Raji (cell line): ENCODE measurements around the gene KIAA0586.

ENCODE experiments used
- POLR2A ChIP-seq: IDR thresholded peaks from 2 replicates; pipeline ENCODE4 v1.6.1; 2011; ENCODE audit warnings: low read depth, low read length, control low read depth; ENCODE audit not compliant: insufficient read depth

Gene KIAA0586

DNA sequence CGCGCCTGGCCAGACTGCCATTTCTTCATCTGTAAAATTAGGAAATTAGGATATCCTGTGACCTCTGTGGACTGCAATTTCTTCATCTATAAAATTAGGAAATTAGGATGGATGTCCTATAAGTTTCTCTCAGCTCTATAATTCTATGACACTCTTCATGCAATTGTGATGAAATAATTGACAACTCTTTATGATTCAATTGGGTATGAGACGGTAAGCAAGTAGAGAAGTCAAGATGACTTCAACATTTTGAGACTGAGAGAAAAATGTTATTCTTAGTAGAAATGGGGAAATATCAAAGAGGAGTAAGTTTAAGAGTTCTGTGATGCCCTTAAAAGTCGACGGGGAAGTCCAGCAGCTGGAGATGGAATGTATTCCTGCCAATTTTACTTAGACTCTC, 12.0 kb downstream of the KIAA0586 start:
- no peak for TF ChIP-seq POLR2A

DNA sequence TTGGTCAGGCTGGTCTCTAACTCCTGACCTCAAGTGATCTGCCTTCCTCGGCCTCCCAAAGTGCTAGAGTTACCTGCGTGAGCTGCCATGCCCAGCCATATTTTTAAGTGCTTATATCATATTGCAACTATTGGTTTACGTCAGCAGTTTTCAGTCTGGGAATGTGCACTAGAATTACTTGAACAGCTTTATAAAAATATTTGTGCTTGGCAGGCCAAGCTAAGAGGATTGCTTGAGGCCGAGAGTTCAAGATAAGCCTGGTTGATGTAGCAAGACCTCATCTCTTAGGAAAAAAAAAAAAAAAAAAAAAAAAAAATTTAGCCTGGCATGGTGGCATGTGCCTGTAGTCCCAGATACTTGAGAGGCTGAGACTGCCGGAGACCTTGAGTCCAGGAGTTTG, 17.1 kb downstream of the KIAA0586 start:
- TF ChIP-seq POLR2A = no peak

DNA sequence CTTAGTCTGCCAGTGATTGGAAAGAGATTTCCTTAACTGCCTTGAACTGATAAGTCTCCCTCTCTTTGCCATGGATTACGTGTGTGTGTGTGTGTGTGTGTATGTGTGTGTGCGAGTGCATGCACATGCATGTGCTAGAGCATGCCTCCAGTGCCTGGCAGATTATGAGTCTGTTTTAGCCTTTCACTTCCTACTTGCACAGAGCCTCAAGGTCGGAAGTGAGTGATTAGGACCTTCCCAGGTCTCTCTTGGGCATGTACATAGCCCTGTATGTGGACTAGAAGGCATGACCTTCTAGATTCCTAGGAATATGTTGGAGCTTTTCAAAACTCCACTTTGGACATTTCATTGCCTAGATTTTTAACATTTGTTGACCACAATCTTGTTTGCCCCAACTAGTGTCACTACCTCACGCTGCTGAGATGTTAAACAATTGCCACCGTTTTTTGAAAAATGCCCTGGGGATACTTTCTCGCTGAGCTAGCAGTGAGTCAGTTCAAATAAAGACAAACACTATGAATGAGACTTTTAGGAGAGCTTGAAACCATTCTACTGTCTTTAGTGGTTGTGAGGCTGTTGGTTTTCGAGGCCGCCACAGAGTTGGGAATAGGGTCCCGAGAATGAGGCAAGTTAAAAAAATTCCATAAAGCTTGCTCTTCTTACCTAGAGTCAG, 28.2 kb downstream of the KIAA0586 start:
- TF ChIP-seq POLR2A = no peak

DNA sequence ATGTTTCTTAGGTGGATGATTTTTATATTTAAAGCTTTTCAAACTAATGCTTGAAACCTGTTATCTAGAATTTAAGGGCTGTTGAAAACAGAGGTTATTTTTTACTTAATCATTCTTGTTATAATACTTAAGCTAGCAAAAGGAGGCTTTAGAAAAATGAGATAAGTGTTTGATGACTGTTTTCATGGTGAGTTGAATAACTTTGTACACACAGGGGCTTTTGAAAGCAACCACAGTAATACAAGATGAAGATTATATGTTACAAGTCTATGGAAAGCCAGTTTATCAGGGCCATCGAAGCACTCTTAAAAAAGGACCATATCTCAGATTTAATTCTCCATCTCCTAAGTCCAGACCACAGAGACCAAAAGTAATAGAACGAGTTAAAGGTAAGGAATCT, 33.3 kb downstream of the KIAA0586 start:
- no peak for TF ChIP-seq POLR2A

DNA sequence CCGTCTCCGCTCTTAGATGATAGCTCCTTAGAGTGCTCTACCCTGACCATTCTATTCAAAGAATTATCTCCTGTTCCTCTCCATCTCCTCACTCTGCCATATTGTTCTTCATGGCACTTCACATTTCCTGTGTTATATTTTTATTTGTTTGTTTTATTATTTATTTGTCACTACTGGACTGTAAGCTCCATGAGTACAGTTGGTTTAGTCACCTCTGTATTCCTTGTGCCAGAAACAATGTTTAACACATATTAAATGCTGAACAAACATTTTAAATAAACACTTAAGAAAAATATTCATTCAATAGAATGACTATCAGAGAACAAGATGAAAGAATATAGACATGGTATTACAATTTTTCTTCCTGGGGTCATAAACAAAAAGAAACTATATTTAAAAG, 35.6 kb downstream of the KIAA0586 start:
- no peak for TF ChIP-seq POLR2A

DNA sequence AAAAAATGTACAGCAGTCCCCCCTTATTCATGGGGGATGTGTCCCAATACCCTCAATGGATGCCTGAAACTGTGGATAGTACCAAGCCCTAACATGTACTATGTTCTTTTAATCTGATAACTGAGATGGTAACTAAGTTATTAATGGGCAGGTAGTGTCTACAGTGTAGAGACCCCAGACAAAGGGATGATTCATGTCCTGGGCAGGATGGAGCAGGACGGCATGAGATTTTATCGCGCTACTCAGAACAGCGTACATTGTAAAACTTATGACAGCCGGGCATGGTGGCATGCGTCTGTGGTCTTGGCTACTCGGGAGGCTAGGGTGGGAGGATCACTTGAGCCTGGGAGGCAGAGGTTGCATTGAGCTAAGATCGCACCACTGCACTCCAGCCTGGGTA, 37.1 kb downstream of the KIAA0586 start:
- TF ChIP-seq POLR2A = no peak

DNA sequence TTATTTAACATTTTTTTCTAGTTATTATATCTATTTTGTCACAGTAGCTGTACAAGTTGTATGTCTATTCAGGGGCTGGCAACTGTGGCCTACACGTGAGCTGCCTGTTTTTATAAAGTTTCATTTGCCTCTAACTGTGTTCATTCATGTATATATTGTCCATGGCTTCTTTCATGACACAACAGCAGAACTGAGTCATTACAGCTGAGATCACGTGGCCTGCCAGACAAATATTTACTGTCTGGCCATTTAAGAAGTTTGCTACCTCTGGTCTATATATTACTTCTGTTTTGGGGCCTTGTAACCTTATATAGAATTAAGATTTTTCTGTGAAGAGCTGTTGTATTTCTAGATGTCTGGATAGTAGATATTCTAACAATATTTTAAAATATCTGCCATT, 37.9 kb downstream of the KIAA0586 start:
- TF ChIP-seq POLR2A = no peak

DNA sequence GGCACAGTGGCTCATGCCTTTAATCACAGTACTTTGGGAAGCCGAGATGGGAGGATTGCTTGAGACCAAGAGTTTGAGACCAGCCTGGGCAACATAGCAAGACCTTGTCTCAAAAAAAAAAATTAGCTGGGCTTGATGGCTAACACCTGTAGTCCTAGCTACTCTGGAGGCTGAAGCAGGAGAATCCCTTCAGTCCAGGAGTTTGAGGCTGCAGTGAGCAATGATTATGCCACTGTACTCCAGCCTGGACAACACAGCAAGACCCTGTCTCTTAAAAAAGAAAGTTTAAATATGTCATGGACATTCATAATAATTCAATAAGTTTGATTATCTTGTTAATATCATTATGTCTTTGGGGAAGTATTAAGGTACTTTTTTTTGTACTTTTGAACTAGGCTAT, 38.9 kb downstream of the KIAA0586 start:
- no peak for TF ChIP-seq POLR2A

DNA sequence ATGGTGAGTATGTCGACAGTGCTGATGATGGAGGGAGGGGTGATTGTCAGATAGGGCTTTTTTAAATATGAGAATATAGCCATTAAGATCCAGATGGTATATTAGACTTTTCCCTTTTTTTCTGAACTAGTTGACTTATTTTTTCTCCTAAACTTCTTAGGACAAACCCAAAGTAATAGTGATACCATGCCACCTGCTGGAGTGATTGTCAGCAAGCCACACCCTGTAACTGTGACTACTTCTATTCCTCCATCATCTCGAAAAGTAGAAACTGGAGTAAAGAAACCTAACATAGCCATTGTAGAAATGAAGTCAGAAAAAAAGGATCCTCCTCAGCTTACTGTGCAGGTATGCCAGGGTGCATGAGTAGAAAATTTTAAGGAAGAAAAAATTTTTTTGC, 40.1 kb downstream of the KIAA0586 start:
- TF ChIP-seq POLR2A = no peak

DNA sequence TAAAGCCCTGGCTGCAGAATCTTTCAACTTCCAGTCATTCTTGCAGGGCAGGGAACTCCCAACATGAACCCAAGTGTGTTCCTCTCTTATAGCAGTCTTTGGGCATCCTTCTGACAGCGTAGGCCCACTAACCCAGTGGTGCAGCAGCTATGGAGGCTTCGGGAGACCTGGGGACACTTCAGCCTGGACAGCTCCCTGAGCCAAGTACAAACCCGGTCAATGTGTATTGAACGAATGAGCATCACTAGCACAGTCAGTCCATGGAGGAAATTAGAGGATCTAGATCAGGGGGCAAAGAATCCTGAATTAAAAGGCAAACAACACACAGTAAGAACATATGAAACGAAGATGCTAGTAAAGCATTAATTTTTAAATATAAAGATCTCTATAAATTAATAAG, 41.8 kb downstream of the KIAA0586 start:
- no peak for TF ChIP-seq POLR2A

DNA sequence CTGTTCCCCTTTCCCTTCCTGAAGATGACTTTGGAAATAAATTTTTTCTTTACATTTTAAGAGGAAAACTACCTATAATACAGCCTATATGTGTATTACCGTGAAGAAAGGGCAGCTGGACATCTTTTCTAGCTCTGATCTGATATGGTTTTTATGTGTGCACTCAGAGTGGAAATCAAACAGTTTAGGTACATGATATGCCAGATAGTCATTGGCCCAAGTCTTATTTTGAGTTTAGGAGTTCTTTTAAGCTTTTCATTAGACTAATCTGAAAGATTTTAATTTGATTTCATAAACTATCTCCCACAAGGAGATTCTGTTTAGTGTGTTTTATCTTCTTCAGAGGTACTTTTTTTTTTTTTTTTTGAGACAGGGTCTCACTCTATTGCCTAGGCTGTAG, 48.8 kb downstream of the KIAA0586 start:
- TF ChIP-seq POLR2A = no peak

DNA sequence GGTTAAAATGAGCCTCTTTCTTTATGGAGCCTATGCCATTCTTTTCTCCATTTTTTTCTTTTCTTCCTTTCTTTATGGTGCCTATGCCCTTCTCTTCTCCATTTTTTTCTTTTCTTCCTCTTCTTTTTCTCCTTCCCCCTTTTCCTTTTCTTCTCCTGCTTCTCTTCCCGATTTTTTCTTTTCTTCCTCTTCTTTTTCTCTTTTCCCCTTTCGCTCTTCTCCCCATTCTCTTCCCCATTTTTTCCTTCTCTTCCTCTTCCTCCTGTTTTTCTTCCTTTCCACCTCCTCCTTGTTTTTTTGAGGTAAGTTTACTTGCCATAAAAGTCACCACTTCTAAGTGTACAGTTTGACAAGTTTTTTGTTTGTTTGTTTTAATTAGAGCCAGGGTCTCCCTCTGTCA, 50.1 kb downstream of the KIAA0586 start:
- no peak for TF ChIP-seq POLR2A

DNA sequence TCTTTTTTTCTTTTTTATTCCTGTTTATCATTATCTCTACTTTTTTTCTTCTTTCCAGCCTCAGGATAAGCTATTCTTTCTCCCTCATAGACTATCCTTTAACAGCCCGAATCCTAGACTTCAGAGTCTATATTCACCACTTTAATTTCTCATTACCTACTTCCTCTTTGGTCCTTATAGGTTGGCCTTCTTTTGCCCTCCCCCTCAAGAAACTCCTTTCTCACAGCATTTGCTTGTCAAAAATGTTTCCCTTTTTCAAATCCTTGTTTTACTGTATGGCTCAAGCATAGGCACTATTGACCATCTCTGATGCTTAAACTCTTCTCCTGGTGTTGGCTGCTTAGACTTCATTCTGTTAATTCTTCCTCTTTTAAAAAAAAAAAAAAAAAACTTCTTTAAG, 52.5 kb downstream of the KIAA0586 start:
- no peak for TF ChIP-seq POLR2A

DNA sequence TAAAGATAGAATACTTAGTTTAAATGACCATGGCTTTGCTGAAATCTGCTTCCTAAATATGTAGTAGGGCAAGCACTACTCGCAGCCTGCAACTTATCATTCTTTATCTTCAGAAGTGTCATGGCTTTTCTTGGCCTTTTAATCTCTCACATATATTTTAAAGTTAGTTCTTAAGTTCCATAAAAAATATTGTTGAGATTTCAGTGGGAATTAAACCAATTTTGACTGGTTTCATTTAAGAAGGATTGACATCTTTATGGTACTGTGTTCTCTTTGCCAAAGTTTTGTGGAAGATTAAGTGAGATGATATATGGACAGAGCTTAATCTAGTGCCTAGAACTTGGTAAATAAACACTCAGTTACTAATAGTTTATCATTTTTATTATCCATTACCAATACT, 56.7 kb downstream of the KIAA0586 start:
- no peak for TF ChIP-seq POLR2A

DNA sequence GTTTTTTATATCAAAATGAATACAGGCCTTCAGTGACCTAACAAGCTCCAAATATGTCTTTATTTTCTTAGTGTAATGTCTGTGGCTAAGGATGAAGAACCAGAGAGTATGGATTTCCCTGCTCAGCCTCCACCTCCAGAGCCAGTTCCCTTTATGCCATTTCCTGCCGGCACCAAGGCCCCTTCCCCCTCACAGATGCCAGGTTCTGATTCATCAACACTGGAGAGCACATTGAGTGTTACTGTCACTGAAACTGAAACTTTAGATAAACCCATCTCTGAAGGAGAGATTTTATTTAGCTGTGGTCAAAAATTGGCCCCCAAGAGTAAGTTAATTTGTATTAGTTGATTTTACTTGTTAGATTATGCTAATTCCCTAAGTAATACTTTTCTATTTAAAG, 61.0 kb downstream of the KIAA0586 start:
- no peak for TF ChIP-seq POLR2A

DNA sequence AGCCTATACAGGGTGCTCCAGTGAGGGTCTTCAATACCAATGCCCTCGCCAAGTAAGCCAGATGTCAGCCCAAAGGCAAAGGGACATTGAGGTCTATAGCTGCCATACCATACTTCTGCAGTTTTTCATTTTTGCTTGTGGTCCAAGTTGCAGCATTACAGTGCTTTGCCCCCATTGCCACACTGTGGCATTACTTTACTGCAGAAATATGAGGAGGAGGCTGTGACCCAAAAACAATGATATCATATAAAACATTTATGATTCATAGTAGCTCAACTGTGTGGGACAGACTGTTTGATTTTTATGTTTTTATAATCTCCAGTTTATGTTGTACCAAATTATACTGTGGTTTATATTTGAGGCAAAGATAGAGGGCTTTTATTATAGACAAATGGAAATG, 64.1 kb downstream of the KIAA0586 start:
- TF ChIP-seq POLR2A = no peak

DNA sequence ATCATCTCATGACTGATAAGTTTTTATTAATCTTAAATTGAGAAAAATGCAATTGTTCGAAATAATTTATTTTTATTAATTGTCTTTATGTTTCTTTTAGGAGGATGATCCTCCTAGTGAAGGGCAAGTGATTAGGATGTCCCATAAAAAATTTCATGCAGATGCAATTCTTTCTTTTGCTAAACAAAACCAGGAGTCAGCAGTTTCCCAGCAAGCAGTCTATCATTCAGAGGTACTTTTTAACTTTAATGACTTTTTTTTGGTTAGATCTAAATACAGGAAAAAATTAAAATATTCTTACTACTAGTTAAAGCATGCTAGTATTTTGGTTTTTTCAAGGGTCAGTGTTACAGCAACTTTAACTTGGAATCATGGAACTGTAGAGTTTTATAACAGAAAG, 64.5 kb downstream of the KIAA0586 start:
- TF ChIP-seq POLR2A = no peak
